Kidney (tissue), 14 donors: Measurements from ENCODE around the gene HDDC3. TPM values are rescaled to one million over a fixed set of nuclear protein-coding genes. Genes with fewer than 3 reads are reported as not detected.

Source experiments
- DNase-seq, 5 donors: peaks; one replicate each; pipeline ENCODE4 v3.0.0-alpha.2; 2013 to 2020
- FAIRE-seq: peaks from 2 replicates; lab custom pipeline; 2012; peaks lifted over from hg19 to GRCh38; lab: Jason Lieb, UNC
- H3K27ac ChIP-seq, 2 donors: one replicate each; pipeline ENCODE4 v1.7.0; 2013; ENCODE audit warnings: low read depth in 2 of 2, low read length in 2 of 2, inconsistent platforms in 1 of 2
- H3K27me3 ChIP-seq: one replicate; pipeline ENCODE4 v1.7.1; 2013; ENCODE audit warnings: low read length, inconsistent platforms; ENCODE audit not compliant: control insufficient read depth, insufficient read depth
- H3K36me3 ChIP-seq, 3 donors: one replicate each; pipeline versions ENCODE4 v1.7.0 to v1.7.1; 2013; ENCODE audit warnings: low read length in 3 of 3, control low read depth in 1 of 3, inconsistent platforms in 1 of 3; ENCODE audit not compliant: insufficient read depth in 3 of 3, control insufficient read depth in 2 of 3
- H3K4me1 ChIP-seq, 3 donors: one replicate each; pipeline versions ENCODE4 v1.7.0 to v1.7.1; 2013; ENCODE audit warnings: low read length in 3 of 3, inconsistent platforms in 1 of 3, low read depth in 1 of 3; ENCODE audit not compliant: control insufficient read depth in 2 of 3, insufficient read depth in 2 of 3
- H3K4me3 ChIP-seq, 3 donors: one replicate each; pipeline versions ENCODE4 v1.7.0 to v1.8.1; 2013; ENCODE audit warnings: low read length in 3 of 3, control low read depth in 1 of 3, inconsistent platforms in 1 of 3
- H3K9ac ChIP-seq, 3 donors: one replicate each; pipeline versions ENCODE4 v1.7.0 to v1.7.1; 2013; ENCODE audit warnings: low read length in 3 of 3, control low read depth in 1 of 3, inconsistent platforms in 1 of 3
- H3K9me3 ChIP-seq, 3 donors: one replicate each; pipeline versions ENCODE4 v1.7.0 to v1.7.1; 2013; ENCODE audit warnings: low read length in 3 of 3, control low read depth in 1 of 3, inconsistent platforms in 1 of 3; ENCODE audit not compliant: control insufficient read depth in 2 of 3, insufficient read depth in 1 of 3
- intact Hi-C: fragments of 100-400 bp; cut with DNase I; formaldehyde crosslinking; loops from one replicate; pipeline ENCODE4 v1.11.1; 2022
- polyA plus RNA-seq: library from polyadenylated mRNA; stranded (reverse); fragments of 350-450 nt; fragmentation: Illumina TruSeq; extraction: RNeasy Lipid Tissue Mini Kit (QIAGEN cat#74804); gene quantifications from one replicate; pipeline ENCODE4 v1.2.3, GENCODE V29; 2014; ENCODE audit warnings: low read depth, low replicate concordance; ENCODE audit not compliant: insufficient read depth
- total RNA-seq: library from RNA; stranded (reverse); fragmentation: NEBNext Ultra II Directional; extraction: Animal tissue kit (Norgen Biotek cat#: 25700); gene quantifications from one replicate; pipeline ENCODE4 v1.2.1, GENCODE V29; 2021
- TF ChIP-seq, protein P1 (sequence below): IDR thresholded peaks from 3 replicates; pipeline ENCODE4 v1.5.1; 2012; ENCODE audit warnings: mild to moderate bottlenecking, moderate library complexity, borderline replicate concordance; ENCODE audit not compliant: insufficient read depth; ENCODE audit errors: extremely low read depth
- donor health status: control.
- donor health status: control.
- donor health status: control.
- donor health status: control.
- donor health status: control.
- donor health status: DM: yes; HTN: yes; CAD: no.
- donor health status: Normal renal cell carcinoma (clear cell type).

Gene HDDC3
- total and polyA plus RNA-seq, 2 donors from 2014 or later: 15.5 to 47.3 TPM

DNA sequence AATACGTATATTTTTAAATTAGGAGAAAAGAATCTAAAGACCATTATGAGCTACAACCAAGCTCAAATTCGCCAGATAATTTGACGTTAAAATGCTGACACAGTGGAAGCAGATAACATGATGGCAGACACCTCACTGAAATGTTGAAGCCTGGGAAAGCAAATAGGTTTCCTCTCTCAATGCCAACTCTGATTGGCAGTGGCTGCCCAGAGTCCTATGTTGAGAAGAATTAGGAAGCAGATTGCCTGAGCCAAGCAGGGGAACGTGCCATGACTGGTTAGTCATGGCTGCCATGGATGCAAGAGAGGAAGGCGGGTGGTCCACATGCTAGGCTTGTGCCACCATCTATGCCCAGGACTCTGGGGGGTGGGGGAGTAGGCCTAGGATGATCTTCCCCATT is 5.9 kb upstream of the HDDC3 start:
- FAIRE-seq (no peak), DNase-seq (peak in 1 of 5 donors; percentile 15)
- H3K27ac ChIP-seq: no peak overlapping the region
- peaks cover 0 to 15% (median 7%) of the 10 kb centered on the region in 3 donors for H3K4me1 ChIP-seq
- TF ChIP-seq, protein P1, sequence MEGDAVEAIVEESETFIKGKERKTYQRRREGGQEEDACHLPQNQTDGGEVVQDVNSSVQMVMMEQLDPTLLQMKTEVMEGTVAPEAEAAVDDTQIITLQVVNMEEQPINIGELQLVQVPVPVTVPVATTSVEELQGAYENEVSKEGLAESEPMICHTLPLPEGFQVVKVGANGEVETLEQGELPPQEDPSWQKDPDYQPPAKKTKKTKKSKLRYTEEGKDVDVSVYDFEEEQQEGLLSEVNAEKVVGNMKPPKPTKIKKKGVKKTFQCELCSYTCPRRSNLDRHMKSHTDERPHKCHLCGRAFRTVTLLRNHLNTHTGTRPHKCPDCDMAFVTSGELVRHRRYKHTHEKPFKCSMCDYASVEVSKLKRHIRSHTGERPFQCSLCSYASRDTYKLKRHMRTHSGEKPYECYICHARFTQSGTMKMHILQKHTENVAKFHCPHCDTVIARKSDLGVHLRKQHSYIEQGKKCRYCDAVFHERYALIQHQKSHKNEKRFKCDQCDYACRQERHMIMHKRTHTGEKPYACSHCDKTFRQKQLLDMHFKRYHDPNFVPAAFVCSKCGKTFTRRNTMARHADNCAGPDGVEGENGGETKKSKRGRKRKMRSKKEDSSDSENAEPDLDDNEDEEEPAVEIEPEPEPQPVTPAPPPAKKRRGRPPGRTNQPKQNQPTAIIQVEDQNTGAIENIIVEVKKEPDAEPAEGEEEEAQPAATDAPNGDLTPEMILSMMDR: no peak
- H3K27me3 ChIP-seq: no peaks in the 10 kb centered on the region
- peaks cover 8 to 33% (median 29%) of the 10 kb centered on the region in 3 donors for H3K36me3 ChIP-seq
- no peak overlapping the region for H3K4me3 ChIP-seq
- no peaks in the 10 kb centered on the region for H3K9me3 ChIP-seq
- H3K9ac ChIP-seq: no peak overlapping the region
- intact Hi-C loops: no loop called here

DNA sequence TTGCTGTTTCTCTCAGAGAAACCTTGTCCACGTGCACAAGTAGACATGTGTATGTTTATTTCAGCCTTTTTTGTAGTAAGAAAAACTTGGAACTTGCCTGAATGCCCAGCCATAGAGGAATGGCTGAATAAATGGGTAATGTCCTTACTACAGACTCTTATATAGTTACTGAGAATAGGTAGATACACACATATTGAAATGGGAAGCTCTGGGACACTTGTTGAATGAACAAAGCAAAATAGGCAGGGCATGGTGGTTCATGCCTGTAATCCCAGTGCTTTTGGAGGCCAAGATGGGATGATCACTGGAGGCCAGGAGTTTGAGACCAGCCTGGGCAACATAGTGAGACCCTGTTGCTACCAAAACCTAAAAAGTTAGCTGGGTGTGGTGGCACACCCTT is 4.5 kb upstream of the HDDC3 start:
- no peak for FAIRE-seq
- DNase-seq: no peak
- no peaks in the 10 kb centered on the region for H3K9me3 ChIP-seq
- H3K9ac ChIP-seq: no peak overlapping the region
- TF ChIP-seq, protein P1: no peak
- no peak overlapping the region for H3K27ac ChIP-seq
- peaks cover 0 to 21% (median 7%) of the 10 kb centered on the region in 3 donors for H3K4me1 ChIP-seq
- H3K4me3 ChIP-seq: no peak overlapping the region
- intact Hi-C loops: no loop called here
- no peaks in the 10 kb centered on the region for H3K27me3 ChIP-seq
- H3K36me3 ChIP-seq: peaks cover 8 to 20% (median 18%) of the 10 kb centered on the region in 3 donors

DNA sequence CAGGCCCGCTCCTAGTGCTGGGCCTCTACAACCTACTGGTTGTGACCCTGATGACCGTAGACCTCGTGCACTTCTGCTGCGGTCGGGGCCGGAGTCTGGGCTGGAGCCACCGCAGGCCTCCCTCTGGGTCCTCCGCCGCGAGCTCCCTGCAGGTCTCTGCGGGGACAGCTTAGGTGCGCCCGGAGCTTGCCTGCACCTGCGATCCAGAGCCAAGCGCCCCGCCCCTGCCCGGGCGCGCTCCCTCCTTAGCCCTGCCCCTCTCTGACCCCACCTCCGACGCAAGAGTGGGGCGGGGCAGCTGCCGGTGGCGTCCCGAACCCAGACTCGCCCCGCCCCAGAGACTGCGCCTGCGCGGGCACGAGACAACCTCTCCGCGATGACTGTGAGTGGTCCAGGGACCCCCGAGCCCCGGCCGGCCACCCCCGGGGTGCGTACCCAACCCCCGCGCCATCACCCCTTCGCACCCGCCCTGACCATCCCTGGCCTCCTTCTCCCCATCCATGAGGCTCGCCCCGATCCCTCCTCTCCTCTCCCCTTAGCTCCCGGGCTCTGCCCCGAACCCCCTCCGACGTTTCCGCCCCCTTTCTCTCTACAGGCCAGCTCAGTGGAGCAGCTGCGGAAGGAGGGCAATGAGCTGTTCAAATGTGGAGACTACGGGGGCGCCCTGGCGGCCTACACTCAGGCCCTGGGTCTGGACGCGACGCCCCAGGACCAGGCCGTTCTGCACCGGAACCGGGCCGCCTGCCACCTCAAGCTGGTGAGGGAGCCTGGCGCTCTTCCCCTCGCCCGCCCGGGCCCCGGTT is 2.8 kb upstream of the HDDC3 start, which contains the start of gene UNC45A:
UNC45A (plus strand) TSS at position 337 of the 803 bp plus-strand sequence; CDS start at position 377, 40 bp downstream.
- peak within 1 kb of the TSS; percentile 30 to 87 (median 35) for H3K9ac ChIP-seq
- TF ChIP-seq, protein P1: no peak
- DNase-seq (peak; percentile 93 to 98 (median 96)), FAIRE-seq (no peak)
- H3K4me1 ChIP-seq: peaks cover 0 to 34% (median 14%) of the 10 kb centered on the region in 3 donors
- H3K36me3 ChIP-seq: peaks cover 2 to 11% (median 7%) of the 10 kb centered on the region in 3 donors
- H3K4me3 ChIP-seq: peak within 1 kb of the TSS; percentile 38 to 81 (median 72)
- peak within 1 kb of the TSS; percentile 62 to 67 for H3K27ac ChIP-seq
- H3K27me3 ChIP-seq: no peaks in the 10 kb centered on the region
- H3K9me3 ChIP-seq: no peaks in the 10 kb centered on the region
- intact Hi-C loops: no loop called here
